Kidney epithelial cell (primary cell): Measurements from ENCODE around the gene RAP1A. TPM values are rescaled to one million over a fixed set of nuclear protein-coding genes. Genes with fewer than 3 reads are reported as not detected.

Source experiments
- DNase-seq: peaks from one replicate; pipeline ENCODE4 v3.0.0-alpha.2; 2010; ENCODE audit warnings: low read depth
- H3K27me3 ChIP-seq: 2 replicates; pipeline ENCODE4 v1.6.0; 2011; ENCODE audit warnings: low read length; ENCODE audit not compliant: control insufficient read depth, insufficient read depth
- H3K36me3 ChIP-seq: 2 replicates; pipeline ENCODE4 v1.5.1; 2011; ENCODE audit warnings: low read length; ENCODE audit not compliant: control insufficient read depth, insufficient read depth
- H3K4me3 ChIP-seq: 2 replicates; pipeline ENCODE4 v1.5.1; 2011; ENCODE audit warnings: low read depth, mild to moderate bottlenecking, control low read depth, low read length
- CTCF ChIP-seq: IDR thresholded peaks from 2 replicates; pipeline ENCODE4 v1.5.1; 2011; ENCODE audit warnings: mild to moderate bottlenecking, moderate library complexity, low read length, control low read depth, inconsistent platforms; ENCODE audit not compliant: insufficient read depth, poor library complexity, severe bottlenecking
- total RNA-seq: library from RNA; depleted of rRNA; stranded (reverse); fragments of >200 nt; gene quantifications from 2 replicates; pipeline ENCODE4 v1.2.3, GENCODE V29; 2015

Gene RAP1A
- total RNA-seq, 1 donor from 2014 or later: 39.2 TPM

- H3K4me3 ChIP-seq: no peak overlapping the region
- TF ChIP-seq CTCF: no peak
- no peaks in the 10 kb centered on the region for H3K36me3 ChIP-seq
- no peak for DNase-seq
- no peaks in the 10 kb centered on the region for H3K27me3 ChIP-seq
These were observed 41.8 kb upstream of the RAP1A start for GRCh38 chr1:111577814-111578213.

GRCh38 chr1:111581166-111581565 is 38.4 kb upstream of the RAP1A start:
- Histone ChIP-seq H3K36me3 (no peaks in the 10 kb centered on the region), H3K27me3 (no peaks in the 10 kb centered on the region), H3K4me3 (no peak overlapping the region)
- DNase-seq: no peak
- no peak for TF ChIP-seq CTCF

DNA sequence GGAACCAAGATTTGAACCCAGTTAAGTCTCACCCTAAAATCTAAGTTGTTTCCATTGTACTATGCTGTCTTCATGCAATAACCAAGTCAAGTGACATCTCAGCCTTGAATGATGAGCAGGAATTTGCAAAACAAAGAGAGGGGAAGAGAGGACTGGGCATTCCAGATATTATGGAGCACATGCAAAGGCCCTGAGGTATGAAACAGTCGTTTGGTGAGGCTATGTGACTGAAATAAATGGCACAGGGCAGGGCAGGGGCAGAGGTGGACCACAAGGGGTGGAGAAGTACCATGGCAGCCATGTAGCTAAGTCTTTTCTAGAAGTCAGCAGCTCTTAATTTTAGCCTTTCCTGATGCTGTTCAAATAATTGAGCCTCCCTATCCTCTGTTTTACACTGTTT is 37.6 kb upstream of the RAP1A start:
- Histone ChIP-seq H3K4me3 (no peak overlapping the region), H3K36me3 (no peaks in the 10 kb centered on the region), H3K27me3 (no peaks in the 10 kb centered on the region)
- no peak for TF ChIP-seq CTCF
- DNase-seq: no peak

- H3K4me3 ChIP-seq: no peak overlapping the region
- no peak for TF ChIP-seq CTCF
- DNase-seq: no peak
These were observed 36.7 kb upstream of the RAP1A start for GRCh38 chr1:111582644-111583618.

GRCh38 chr1:111585447-111586086 is 34.0 kb upstream of the RAP1A start:
- H3K4me3 ChIP-seq: no peak overlapping the region
- no peak for DNase-seq
- no peaks in the 10 kb centered on the region for H3K36me3 ChIP-seq
- H3K27me3 ChIP-seq: no peaks in the 10 kb centered on the region
- no peak for TF ChIP-seq CTCF

More at GRCh38 chr1:111582644-111583618, 36.7 kb upstream of the RAP1A start:
- H3K36me3 ChIP-seq: no peaks in the 10 kb centered on the region
- H3K27me3 ChIP-seq: no peaks in the 10 kb centered on the region
